ENCODE measurements around the gene CLPTM1.

CLPTM1 gene

DNA sequence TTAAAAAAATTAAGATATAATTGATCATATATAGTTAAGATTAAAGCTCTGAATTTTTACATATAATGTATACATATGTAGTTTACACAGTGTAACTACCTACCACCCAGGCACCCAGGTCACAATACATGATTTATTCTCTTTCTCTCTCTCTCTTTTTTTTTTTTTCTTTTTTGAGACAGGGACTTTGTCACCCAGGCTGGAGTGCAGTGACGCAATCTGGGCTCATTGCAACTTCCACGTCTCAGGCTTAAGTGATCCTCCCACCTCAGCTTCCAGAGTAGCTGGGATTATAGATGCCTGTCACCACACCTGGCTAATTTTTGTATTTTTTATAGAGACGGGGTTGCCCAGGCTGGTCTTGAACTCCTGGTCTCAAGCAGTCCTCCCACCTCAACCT lies 64.9 kb downstream of the CLPTM1 start:
- Histone ChIP-seq H3K9me3 (ENCODE audit: insufficient read depth, low read length, severe bottlenecking) (no peaks in the 10 kb centered on the region), H2AFZ (ENCODE audit: low read depth, low read length) (no peak overlapping the region), H3K27ac (ENCODE audit: low read length) (no peak overlapping the region), H3K4me2 (ENCODE audit: insufficient read depth, low read length) (no peak overlapping the region), H3K36me3 (ENCODE audit: insufficient read depth, low read length) (no peaks in the 10 kb centered on the region), H3K27me3 (ENCODE audit: insufficient read depth, low read length, poor library complexity) (no peaks in the 10 kb centered on the region), H3K4me1 (ENCODE audit: insufficient read depth, low read length) (no peaks in the 10 kb centered on the region), H4K20me1 (ENCODE audit: insufficient read depth, low read length) (no peaks in the 10 kb centered on the region), H3K4me3 (ENCODE audit: low read depth in 1 of 2, low read length in 2 of 2) (no peak overlapping the region), H3K9ac (ENCODE audit: low read depth, low read length) (no peak overlapping the region), H3K79me2 (ENCODE audit: insufficient read depth, low read length) (no peaks in the 10 kb centered on the region)
- TF ChIP-seq, protein P1, sequence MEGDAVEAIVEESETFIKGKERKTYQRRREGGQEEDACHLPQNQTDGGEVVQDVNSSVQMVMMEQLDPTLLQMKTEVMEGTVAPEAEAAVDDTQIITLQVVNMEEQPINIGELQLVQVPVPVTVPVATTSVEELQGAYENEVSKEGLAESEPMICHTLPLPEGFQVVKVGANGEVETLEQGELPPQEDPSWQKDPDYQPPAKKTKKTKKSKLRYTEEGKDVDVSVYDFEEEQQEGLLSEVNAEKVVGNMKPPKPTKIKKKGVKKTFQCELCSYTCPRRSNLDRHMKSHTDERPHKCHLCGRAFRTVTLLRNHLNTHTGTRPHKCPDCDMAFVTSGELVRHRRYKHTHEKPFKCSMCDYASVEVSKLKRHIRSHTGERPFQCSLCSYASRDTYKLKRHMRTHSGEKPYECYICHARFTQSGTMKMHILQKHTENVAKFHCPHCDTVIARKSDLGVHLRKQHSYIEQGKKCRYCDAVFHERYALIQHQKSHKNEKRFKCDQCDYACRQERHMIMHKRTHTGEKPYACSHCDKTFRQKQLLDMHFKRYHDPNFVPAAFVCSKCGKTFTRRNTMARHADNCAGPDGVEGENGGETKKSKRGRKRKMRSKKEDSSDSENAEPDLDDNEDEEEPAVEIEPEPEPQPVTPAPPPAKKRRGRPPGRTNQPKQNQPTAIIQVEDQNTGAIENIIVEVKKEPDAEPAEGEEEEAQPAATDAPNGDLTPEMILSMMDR (IDR thresholded peaks at IDR 0.05; ENCODE audit: borderline replicate concordance, extremely low read depth, low read length, poor library complexity, severe bottlenecking): no peak
- no peak for TF ChIP-seq EZH2 (IDR thresholded peaks at IDR 0.05; ENCODE audit: borderline replicate concordance, low read depth, low read length, severe bottlenecking)
- ATAC-seq (ENCODE audit: insufficient read depth, low read depth) (no peak), DNase-seq (no peak)

DNA sequence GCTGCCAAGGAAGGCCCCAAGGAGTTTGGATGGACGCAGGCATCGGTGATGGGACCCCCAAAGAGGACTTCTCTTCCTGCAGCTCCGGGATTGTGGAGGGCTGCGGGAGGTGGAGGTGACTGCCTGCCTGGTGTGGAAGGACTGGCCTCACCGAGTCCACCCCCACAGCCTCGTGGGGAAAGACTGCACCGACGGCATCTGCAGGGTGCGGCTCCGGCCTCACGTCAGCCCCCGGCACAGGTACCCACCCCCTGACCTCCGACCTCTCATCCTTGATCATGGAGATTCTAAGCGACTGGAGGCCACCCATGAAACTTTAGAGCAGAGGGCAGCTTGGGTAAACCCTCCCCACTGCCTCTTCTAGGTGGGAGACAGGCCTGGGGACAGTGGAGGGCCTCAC lies 66.8 kb downstream of the CLPTM1 start:
- no peak overlapping the region for H2AFZ ChIP-seq (ENCODE audit: low read depth, low read length)
- ATAC-seq (ENCODE audit: insufficient read depth, low read depth) (no peak), DNase-seq (no peak)
- no peak overlapping the region for H3K4me2 ChIP-seq (ENCODE audit: insufficient read depth, low read length)
- no peak overlapping the region for H3K4me3 ChIP-seq (ENCODE audit: low read depth in 1 of 2, low read length in 2 of 2)
- TF ChIP-seq, protein P1 (IDR thresholded peaks at IDR 0.05; ENCODE audit: borderline replicate concordance, extremely low read depth, low read length, poor library complexity, severe bottlenecking): no peak
- TF ChIP-seq EZH2 (IDR thresholded peaks at IDR 0.05; ENCODE audit: borderline replicate concordance, low read depth, low read length, severe bottlenecking): no peak
- H4K20me1 ChIP-seq (ENCODE audit: insufficient read depth, low read length): no peaks in the 10 kb centered on the region
- H3K9me3 ChIP-seq (ENCODE audit: insufficient read depth, low read length, severe bottlenecking): no peaks in the 10 kb centered on the region
- H3K4me1 ChIP-seq (ENCODE audit: insufficient read depth, low read length): no peaks in the 10 kb centered on the region
- no peaks in the 10 kb centered on the region for H3K27me3 ChIP-seq (ENCODE audit: insufficient read depth, low read length, poor library complexity)
- no peaks in the 10 kb centered on the region for H3K79me2 ChIP-seq (ENCODE audit: insufficient read depth, low read length)
- H3K27ac ChIP-seq (ENCODE audit: low read length): no peak overlapping the region
- H3K9ac ChIP-seq (ENCODE audit: low read depth, low read length): no peak overlapping the region
- H3K36me3 ChIP-seq (ENCODE audit: insufficient read depth, low read length): no peaks in the 10 kb centered on the region

DNA sequence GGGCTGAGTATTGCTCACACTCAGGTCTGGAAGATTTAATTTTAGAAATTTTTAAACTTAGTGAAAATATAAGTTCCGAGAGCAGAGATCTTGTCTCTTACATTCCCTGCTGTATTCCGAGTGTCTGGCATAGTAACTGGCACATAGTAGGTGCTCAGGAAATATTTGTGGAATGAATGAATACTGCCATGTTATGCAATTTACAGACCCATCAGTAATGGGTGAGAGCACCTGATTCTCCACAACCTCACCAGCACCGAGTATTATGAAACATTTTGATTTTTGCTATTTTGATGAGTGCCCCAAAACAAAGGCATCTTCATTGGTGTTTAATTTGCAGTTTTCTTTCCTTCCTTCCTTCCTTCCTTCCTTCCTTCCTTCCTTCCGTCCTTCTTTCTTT lies 67.9 kb downstream of the CLPTM1 start:
- H3K4me1 ChIP-seq (ENCODE audit: insufficient read depth, low read length): no peaks in the 10 kb centered on the region
- TF ChIP-seq, protein P1 (IDR thresholded peaks at IDR 0.05; ENCODE audit: borderline replicate concordance, extremely low read depth, low read length, poor library complexity, severe bottlenecking): no peak
- TF ChIP-seq EZH2 (IDR thresholded peaks at IDR 0.05; ENCODE audit: borderline replicate concordance, low read depth, low read length, severe bottlenecking): no peak
- no peak overlapping the region for H3K27ac ChIP-seq (ENCODE audit: low read length)
- no peak overlapping the region for H3K4me2 ChIP-seq (ENCODE audit: insufficient read depth, low read length)
- H3K36me3 ChIP-seq (ENCODE audit: insufficient read depth, low read length): no peaks in the 10 kb centered on the region
- H3K27me3 ChIP-seq (ENCODE audit: insufficient read depth, low read length, poor library complexity): no peaks in the 10 kb centered on the region
- ATAC-seq (ENCODE audit: insufficient read depth, low read depth) (no peak), DNase-seq (no peak)
- H2AFZ ChIP-seq (ENCODE audit: low read depth, low read length): no peak overlapping the region
- H3K4me3 ChIP-seq (ENCODE audit: low read depth in 1 of 2, low read length in 2 of 2): no peak overlapping the region
- H3K9ac ChIP-seq (ENCODE audit: low read depth, low read length): no peak overlapping the region
- no peaks in the 10 kb centered on the region for H3K9me3 ChIP-seq (ENCODE audit: insufficient read depth, low read length, severe bottlenecking)
- H3K79me2 ChIP-seq (ENCODE audit: insufficient read depth, low read length): no peaks in the 10 kb centered on the region
- no peaks in the 10 kb centered on the region for H4K20me1 ChIP-seq (ENCODE audit: insufficient read depth, low read length)

DNA sequence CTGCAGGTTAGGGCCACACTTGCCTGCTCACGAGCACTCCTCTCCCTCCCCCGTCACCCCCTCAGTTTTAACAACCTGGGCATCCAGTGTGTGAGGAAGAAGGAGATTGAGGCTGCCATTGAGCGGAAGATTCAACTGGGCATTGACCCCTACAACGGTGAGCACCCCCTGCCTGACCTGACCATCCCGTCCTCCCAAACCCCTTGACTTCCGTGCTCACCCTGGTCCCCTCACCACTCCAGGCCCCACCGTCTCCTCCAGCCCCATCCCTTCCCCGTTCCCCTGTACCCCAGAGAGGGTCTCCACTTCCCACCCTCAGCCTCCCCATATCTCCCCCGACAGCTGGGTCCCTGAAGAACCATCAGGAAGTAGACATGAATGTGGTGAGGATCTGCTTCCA lies 70.1 kb downstream of the CLPTM1 start:
- Histone ChIP-seq H3K4me2 (ENCODE audit: insufficient read depth, low read length) (no peak overlapping the region), H3K9ac (ENCODE audit: low read depth, low read length) (no peak overlapping the region), H3K4me1 (ENCODE audit: insufficient read depth, low read length) (no peaks in the 10 kb centered on the region), H3K9me3 (ENCODE audit: insufficient read depth, low read length, severe bottlenecking) (no peaks in the 10 kb centered on the region), H3K36me3 (ENCODE audit: insufficient read depth, low read length) (no peaks in the 10 kb centered on the region; the same call in 1 of the 2 replicates), H3K27me3 (ENCODE audit: insufficient read depth, low read length, poor library complexity) (no peaks in the 10 kb centered on the region), H2AFZ (ENCODE audit: low read depth, low read length) (no peak overlapping the region), H3K79me2 (ENCODE audit: insufficient read depth, low read length) (no peaks in the 10 kb centered on the region), H3K27ac (ENCODE audit: low read length) (no peak overlapping the region), H4K20me1 (ENCODE audit: insufficient read depth, low read length) (no peaks in the 10 kb centered on the region), H3K4me3 (ENCODE audit: low read depth in 1 of 2, low read length in 2 of 2) (no peak overlapping the region)
- ATAC-seq (ENCODE audit: insufficient read depth, low read depth) (no peak), DNase-seq (no peak)
- TF ChIP-seq, protein P1 (IDR thresholded peaks at IDR 0.05; ENCODE audit: borderline replicate concordance, extremely low read depth, low read length, poor library complexity, severe bottlenecking): no peak
- no peak for TF ChIP-seq EZH2 (IDR thresholded peaks at IDR 0.05; ENCODE audit: borderline replicate concordance, low read depth, low read length, severe bottlenecking)

All from DND-41 (cell line).